AG10803 (cell line): ENCODE data around the gene TMEM43.

ENCODE experiments used
- DNase-seq: peaks from one replicate; pipeline ENCODE4 v3.0.0; 2010; ENCODE audit warnings: low read depth
- H3K4me3 ChIP-seq: 2 replicates; pipeline ENCODE4 v1.5.1; 2011; ENCODE audit warnings: mild to moderate bottlenecking, low read length, control low read depth
- CTCF ChIP-seq: conservative IDR thresholded peaks from 2 replicates; pipeline ENCODE4 v1.5.1; 2011; ENCODE audit warnings: mild to moderate bottlenecking, low read length, control low read depth, inconsistent platforms

TMEM43 gene

GRCh38 chr3:14170531-14171159 lies 45.8 kb downstream of the TMEM43 start:
- no peak for TF ChIP-seq CTCF
- DNase-seq = peak; percentile 86
- H3K4me3 ChIP-seq = no peak overlapping the region

GRCh38 chr3:14172496-14172895 lies 47.6 kb downstream of the TMEM43 start:
- no peak for TF ChIP-seq CTCF
- no peak overlapping the region for H3K4me3 ChIP-seq
- DNase-seq = no peak

- no peak for DNase-seq
- H3K4me3 ChIP-seq = no peak overlapping the region
- no peak for TF ChIP-seq CTCF
Measured at GRCh38 chr3:14174483-14174882, 49.6 kb downstream of the TMEM43 start.

- TF ChIP-seq CTCF = no peak
- peak overlapping the region; percentile 18; the same call in 1 of the 2 replicates for H3K4me3 ChIP-seq
- peak; percentile 78 for DNase-seq
Measured at GRCh38 chr3:14175383-14176037, 50.7 kb downstream of the TMEM43 start.

GRCh38 chr3:14177580-14178246 lies 52.9 kb downstream of the TMEM43 start:
- no peak for TF ChIP-seq CTCF
- DNase-seq = no peak

GRCh38 chr3:14178247-14179113 lies 53.6 kb downstream of the TMEM43 start, which contains the start of the genes LSM3 and XPC:
TSS of gene LSM3 (plus strand) at chr3:14178817. CDS start at chr3:14178861, 44 bp downstream.
TSS of gene XPC (minus strand) at chr3:14178601. CDS start at chr3:14178568, 33 bp downstream.
- H3K4me3 ChIP-seq = peak within 1 kb of the TSS; percentile 86
- DNase-seq = peak; percentile 99
- no peak for TF ChIP-seq CTCF

More at GRCh38 chr3:14177580-14178246, 52.9 kb downstream of the TMEM43 start:
- H3K4me3 ChIP-seq = peak overlapping the region; percentile 86
